OCI-LY7 (cell line): ENCODE results near the gene APH1A. TPM values are rescaled to one million over a fixed set of nuclear protein-coding genes. Genes with fewer than 3 reads are reported as not detected.

Experiments used
- BruUV-seq: library from RNA; stranded (reverse); fragments of 400-500 nt; replicated peaks from 2 replicates; lab custom pipeline; 2021; lab: Mats Ljungman, UMichigan
- CTCF ChIA-PET: fragments of 300-600 bp; sonication (Branson Sonifier 250); formaldehyde crosslinking; loops from one replicate; lab custom pipeline; 2022; ENCODE audit warnings: antibody characterized with exemption; ENCODE audit not compliant: unreplicated experiment; lab: Charles Lee
- POLR2A ChIA-PET: fragments of 300-600 bp; sonication (Branson Sonifier 250); formaldehyde crosslinking; loops from one replicate; lab custom pipeline; 2022; ENCODE audit warnings: antibody characterized with exemption; lab: Charles Lee
- DNase-seq: peaks from one replicate; pipeline ENCODE4 v3.0.0-alpha.2; 2015; ENCODE audit warnings: low spot score
- H2AFZ ChIP-seq: fragments of 200-600 bp; sonication (generic), shearing (Covaris generic); 2 replicates; pipeline ENCODE4 v1.6.1; 2014; ENCODE audit warnings: mild to moderate bottlenecking, antibody characterized with exemption, low read length, moderate library complexity
- H3K27ac ChIP-seq: fragments of 200-600 bp; sonication (generic); 2 replicates; pipeline ENCODE4 v1.5.1; 2014; ENCODE audit warnings: mixed run types, low read depth, mild to moderate bottlenecking, moderate library complexity, low read length, inconsistent platforms; ENCODE audit not compliant: poor library complexity, severe bottlenecking
- H3K36me3 ChIP-seq: fragments of 200-600 bp; sonication (generic); 2 replicates; pipeline ENCODE4 v1.6.1; 2014; ENCODE audit warnings: mild to moderate bottlenecking, antibody characterized with exemption, low read length, moderate library complexity, mixed read lengths; ENCODE audit not compliant: insufficient read depth
- H3K4me1 ChIP-seq: fragments of 200-600 bp; sonication (generic); 2 replicates; pipeline ENCODE4 v1.5.1; 2014; ENCODE audit warnings: mild to moderate bottlenecking, low read length; ENCODE audit not compliant: insufficient read depth, poor library complexity, severe bottlenecking
- H3K4me2 ChIP-seq: fragments of 200-600 bp; sonication (generic); 2 replicates; pipeline ENCODE4 v1.6.1; 2014; ENCODE audit warnings: mild to moderate bottlenecking, low read length
- H3K4me3 ChIP-seq: fragments of 200-600 bp; sonication (generic); 2 replicates; pipeline ENCODE4 v1.5.1; 2014; ENCODE audit warnings: mild to moderate bottlenecking, low read depth, low read length; ENCODE audit not compliant: poor library complexity, severe bottlenecking
- H3K79me2 ChIP-seq: fragments of 200-600 bp; sonication (generic); 2 replicates; pipeline ENCODE4 v1.6.1; 2016; ENCODE audit warnings: low read depth, mild to moderate bottlenecking, low read length, moderate library complexity, mixed read lengths; ENCODE audit not compliant: insufficient read depth
- H3K9me2 ChIP-seq: fragments of 200-600 bp; sonication (generic); 2 replicates; pipeline ENCODE4 v1.6.1; 2016; ENCODE audit warnings: mild to moderate bottlenecking, low read length, mixed read lengths; ENCODE audit not compliant: insufficient read depth
- H3K9me3 ChIP-seq: fragments of 200-600 bp; sonication (generic); 2 replicates; pipeline ENCODE4 v1.6.1; 2014; ENCODE audit warnings: mild to moderate bottlenecking, mixed run types, low read length, mixed read lengths
- H4K20me1 ChIP-seq: fragments of 200-600 bp; sonication (generic); 2 replicates; pipeline ENCODE4 v1.6.1; 2014; ENCODE audit warnings: mild to moderate bottlenecking, antibody characterized with exemption, low read length, moderate library complexity, mixed read lengths; ENCODE audit not compliant: insufficient read depth
- EZH2phosphoT487 ChIP-seq: fragments of 200-600 bp; sonication (generic); IDR thresholded peaks from 2 replicates; pipeline ENCODE4 v1.6.1; 2018; ENCODE audit warnings: low read depth, borderline replicate concordance, mild to moderate bottlenecking, mixed run types, antibody characterized with exemption, low read length, moderate library complexity, mixed read lengths
- intact Hi-C: fragments of 100-400 bp; cut with micrococcal nuclease; formaldehyde crosslinking; loops from one replicate; pipeline ENCODE4 v1.10.0; 2022; ENCODE audit not compliant: unreplicated experiment
- total RNA-seq, 2 experiments: library from RNA; depleted of rRNA in 1 of 2; stranded (reverse); fragments of >200 nt in 1 of 2; shearing (Covaris generic) in 1 of 2; gene quantifications; 2 replicates each; pipeline ENCODE4 v1.2.3, GENCODE V29; 2014 to 2022
- TF ChIP-seq, protein P1 (sequence below): fragments of 200-600 bp; sonication (generic); conservative IDR thresholded peaks from 2 replicates; pipeline ENCODE4 v1.5.1; 2014; ENCODE audit warnings: mild to moderate bottlenecking, antibody characterized with exemption, low read length, moderate library complexity, mixed read lengths

The APH1A gene
- total RNA-seq, 2 experiments from 2014 or later, result 113 to 124 TPM

GRCh38 chr1:150234566-150235293, 34.1 kb downstream of the APH1A start:
- no peak for TF ChIP-seq EZH2phosphoT487
- TF ChIP-seq, protein P1, sequence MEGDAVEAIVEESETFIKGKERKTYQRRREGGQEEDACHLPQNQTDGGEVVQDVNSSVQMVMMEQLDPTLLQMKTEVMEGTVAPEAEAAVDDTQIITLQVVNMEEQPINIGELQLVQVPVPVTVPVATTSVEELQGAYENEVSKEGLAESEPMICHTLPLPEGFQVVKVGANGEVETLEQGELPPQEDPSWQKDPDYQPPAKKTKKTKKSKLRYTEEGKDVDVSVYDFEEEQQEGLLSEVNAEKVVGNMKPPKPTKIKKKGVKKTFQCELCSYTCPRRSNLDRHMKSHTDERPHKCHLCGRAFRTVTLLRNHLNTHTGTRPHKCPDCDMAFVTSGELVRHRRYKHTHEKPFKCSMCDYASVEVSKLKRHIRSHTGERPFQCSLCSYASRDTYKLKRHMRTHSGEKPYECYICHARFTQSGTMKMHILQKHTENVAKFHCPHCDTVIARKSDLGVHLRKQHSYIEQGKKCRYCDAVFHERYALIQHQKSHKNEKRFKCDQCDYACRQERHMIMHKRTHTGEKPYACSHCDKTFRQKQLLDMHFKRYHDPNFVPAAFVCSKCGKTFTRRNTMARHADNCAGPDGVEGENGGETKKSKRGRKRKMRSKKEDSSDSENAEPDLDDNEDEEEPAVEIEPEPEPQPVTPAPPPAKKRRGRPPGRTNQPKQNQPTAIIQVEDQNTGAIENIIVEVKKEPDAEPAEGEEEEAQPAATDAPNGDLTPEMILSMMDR, result no peak
- ChIA-PET POLR2A (interaction anchor here (0.8 to 2.2 kb wide), 8 partner anchors 9 to 335 kb away, joined by 3 to 8 read pairs (median 3); partner anchors contain the start of gene APH1A), CTCF (interaction anchor here (0.8 kb wide), 1 partner anchor 28 kb away, joined by 3 read pairs; no protein-coding TSS in a partner anchor)
- intact Hi-C loops, result no loop called here
- Histone ChIP-seq H3K9me3 (no peaks in the 10 kb centered on the region; the same call in 1 of the 2 replicates), H3K4me3 (peak overlapping the region; percentile 96), H3K27ac (peak overlapping the region; percentile 95), H3K79me2 (peaks cover 62% of the 10 kb centered on the region), H4K20me1 (peaks cover 16% of the 10 kb centered on the region), H3K4me1 (peaks cover 21% of the 10 kb centered on the region), H3K36me3 (peaks cover 40% of the 10 kb centered on the region), H3K9me2 (no peaks in the 10 kb centered on the region), H2AFZ (peak overlapping the region; percentile 35; the same call in 1 of the 2 replicates), H3K4me2 (peak overlapping the region; percentile 97)
- peak; percentile 81 for DNase-seq
- BruUV-seq, result no TSS peak

- peaks cover 16% of the 10 kb centered on the region for H4K20me1 ChIP-seq
- ChIA-PET POLR2A (interaction anchor here (0.7 to 2.2 kb wide), 9 partner anchors 8 to 1134 kb away, joined by 3 to 8 read pairs (median 4); partner anchors contain the start of gene APH1A), CTCF (no interaction called here)
- peaks cover 44% of the 10 kb centered on the region for H3K36me3 ChIP-seq
- no peaks in the 10 kb centered on the region; the same call in 1 of the 2 replicates for H3K9me3 ChIP-seq
- intact Hi-C loops, result no loop called here
- peaks cover 21% of the 10 kb centered on the region for H3K4me1 ChIP-seq
- H3K4me2 ChIP-seq, result peak overlapping the region; percentile 97
- no peaks in the 10 kb centered on the region for H3K9me2 ChIP-seq
- no peak for TF ChIP-seq EZH2phosphoT487
- TF ChIP-seq, protein P1, result no peak
- no TSS peak for BruUV-seq
- peak overlapping the region; percentile 95 for H3K27ac ChIP-seq
- peak overlapping the region; percentile 96 for H3K4me3 ChIP-seq
- DNase-seq, result no peak
- peaks cover 64% of the 10 kb centered on the region for H3K79me2 ChIP-seq
- peak overlapping the region; percentile 35; the same call in 1 of the 2 replicates for H2AFZ ChIP-seq
Observed at GRCh38 chr1:150234309-150234565, 34.6 kb downstream of the APH1A start.
